Effector CD4-positive, alpha-beta T cell (primary cell): Measurements from ENCODE around the gene LEF1.

Source experiments
- DNase-seq: peaks from one replicate; pipeline ENCODE4 v3.0.0-alpha.2; 2020
- total RNA-seq: gene quantifications from one replicate; lab custom pipeline; 2026; lab: John Stamatoyannopoulos, UW

Gene LEF1
- 773 reads per million, percentile 99 among the genes with 10 or more reads in this experiment for total RNA-seq

GRCh38 chr4:108168671-108169523 is at the start of gene LEF1:
LEF1 (minus strand) TSS chr4:108168932; CDS start chr4:108167767, 1,165 bp downstream.
- DNase-seq = peak; percentile 64

GRCh38 chr4:108216510-108216909 is 47.8 kb upstream of the LEF1 start:
- no peak for DNase-seq

- no peak for DNase-seq
These were observed 46.3 kb upstream of the LEF1 start for GRCh38 chr4:108215055-108215454.

DNA sequence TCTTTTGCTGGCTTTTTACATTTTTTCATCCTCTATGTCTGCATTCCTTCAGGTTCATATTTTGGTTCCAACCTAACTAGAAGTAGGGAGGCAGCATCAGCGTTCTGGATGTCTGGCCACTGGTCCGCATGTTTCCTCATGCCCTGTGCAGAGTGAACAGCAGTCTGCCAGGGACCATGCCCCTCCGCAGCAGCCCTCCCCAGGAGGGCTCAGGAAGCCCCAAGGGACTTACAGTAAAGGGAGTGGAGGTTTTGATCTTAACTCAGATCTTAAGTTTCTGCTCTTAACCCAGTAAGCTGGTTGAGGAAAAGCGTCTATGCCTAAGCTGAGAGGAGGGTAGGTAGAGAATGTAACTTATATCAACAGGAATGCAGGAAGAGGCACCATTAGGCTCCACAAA is 45.0 kb upstream of the LEF1 start:
- no peak for DNase-seq

DNA sequence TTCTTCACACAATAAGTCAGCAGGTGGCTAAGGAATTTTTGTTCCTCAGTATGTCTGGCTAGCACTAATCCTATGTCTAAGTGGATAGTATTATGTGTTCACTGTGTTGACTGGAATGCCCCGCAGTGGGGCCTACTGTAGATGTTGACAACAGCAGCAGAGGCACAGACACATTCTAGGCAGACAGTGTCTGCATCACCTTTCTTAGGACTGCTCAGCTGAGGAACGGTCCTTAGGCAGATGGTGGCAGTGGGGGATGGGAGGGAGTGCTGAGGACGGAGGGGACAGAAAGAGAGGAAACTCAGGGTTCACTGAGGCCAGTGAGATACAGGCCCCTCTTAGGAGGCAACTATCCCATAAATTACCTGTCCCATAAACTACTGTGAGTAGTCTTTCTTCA is 44.6 kb upstream of the LEF1 start:
- no peak for DNase-seq

GRCh38 chr4:108210989-108211835 is 42.5 kb upstream of the LEF1 start:
- no peak for DNase-seq

GRCh38 chr4:108209489-108209888 is 40.8 kb upstream of the LEF1 start:
- no peak for DNase-seq

- DNase-seq = no peak
These were observed 37.1 kb upstream of the LEF1 start for GRCh38 chr4:108205859-108206258.

DNA sequence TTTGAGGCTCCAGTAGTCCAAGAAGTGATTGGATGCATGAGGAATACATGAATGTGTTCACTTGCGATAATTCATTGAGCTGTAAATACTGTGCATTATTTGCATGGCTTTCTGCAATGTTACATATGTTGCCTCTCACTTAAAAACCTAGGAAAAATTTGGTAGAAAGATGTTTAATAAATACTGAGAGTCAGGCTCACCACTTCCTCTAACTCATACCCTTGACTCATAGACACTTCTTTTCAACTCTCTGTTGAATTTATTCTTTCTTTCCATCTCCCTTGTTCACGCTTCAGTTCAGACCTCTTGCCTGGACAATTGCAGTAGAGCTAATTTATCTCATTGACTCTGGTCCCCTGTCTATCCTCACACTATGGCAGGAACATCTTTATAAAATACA is 35.8 kb upstream of the LEF1 start:
- DNase-seq = no peak

GRCh38 chr4:108203377-108203776 is 34.6 kb upstream of the LEF1 start:
- DNase-seq = no peak

- DNase-seq = no peak
These were observed 33.0 kb upstream of the LEF1 start for GRCh38 chr4:108201774-108202173.

DNA sequence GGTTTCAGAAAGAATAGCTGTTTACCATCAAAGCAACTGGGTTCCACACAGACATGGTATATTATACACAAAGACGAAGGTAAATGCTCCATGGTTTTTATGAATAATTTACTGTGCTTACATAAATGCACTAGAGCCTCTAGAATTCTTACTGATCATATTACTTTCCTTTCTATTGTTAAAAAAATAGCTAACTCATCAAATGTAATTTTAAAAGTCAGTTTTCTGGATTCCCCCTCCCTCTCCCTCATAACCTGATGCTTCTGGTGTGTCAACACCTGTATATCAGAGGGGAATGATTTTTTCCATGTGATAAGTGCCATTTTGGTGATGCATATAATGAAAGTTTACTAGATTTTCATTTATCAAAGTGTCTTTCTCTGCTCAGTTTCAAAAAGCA is 31.1 kb upstream of the LEF1 start:
- no peak for DNase-seq

- no peak for DNase-seq
These were observed 25.3 kb upstream of the LEF1 start for GRCh38 chr4:108193886-108194672.

- DNase-seq = no peak
These were observed 24.2 kb upstream of the LEF1 start for GRCh38 chr4:108192935-108193334.

- no peak for DNase-seq
These were observed 23.3 kb upstream of the LEF1 start for GRCh38 chr4:108192056-108192455.

DNA sequence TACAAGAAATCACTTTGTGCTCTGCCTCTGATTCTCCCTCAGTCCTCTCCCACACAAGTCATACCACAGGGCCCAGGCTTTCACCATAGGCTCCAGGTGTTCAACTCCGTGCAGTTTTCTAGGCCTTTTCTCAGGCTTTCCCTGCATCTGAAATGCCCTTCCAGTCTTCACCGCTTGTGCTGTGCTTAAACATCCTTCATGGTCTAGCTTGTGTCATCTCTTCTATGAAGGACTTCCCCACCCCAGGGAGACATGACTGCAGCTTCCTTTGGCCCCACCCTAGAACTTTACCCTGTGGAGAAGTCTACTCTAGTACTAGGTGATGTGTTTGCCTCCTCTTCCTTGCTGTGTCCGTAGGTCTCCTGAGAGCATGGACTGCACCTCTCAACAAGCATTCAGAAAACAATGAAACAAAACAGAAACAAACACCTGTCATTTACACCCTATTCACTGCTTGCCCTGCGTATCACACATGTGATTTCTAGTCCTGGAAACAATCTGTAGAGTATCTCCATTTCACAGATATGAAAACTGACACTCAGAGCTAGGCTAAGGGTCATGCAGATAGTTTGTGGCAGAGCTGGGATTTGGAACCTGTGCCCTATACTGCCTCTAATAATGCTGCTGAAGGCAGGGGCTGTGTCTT is 22.7 kb upstream of the LEF1 start:
- DNase-seq = no peak

DNA sequence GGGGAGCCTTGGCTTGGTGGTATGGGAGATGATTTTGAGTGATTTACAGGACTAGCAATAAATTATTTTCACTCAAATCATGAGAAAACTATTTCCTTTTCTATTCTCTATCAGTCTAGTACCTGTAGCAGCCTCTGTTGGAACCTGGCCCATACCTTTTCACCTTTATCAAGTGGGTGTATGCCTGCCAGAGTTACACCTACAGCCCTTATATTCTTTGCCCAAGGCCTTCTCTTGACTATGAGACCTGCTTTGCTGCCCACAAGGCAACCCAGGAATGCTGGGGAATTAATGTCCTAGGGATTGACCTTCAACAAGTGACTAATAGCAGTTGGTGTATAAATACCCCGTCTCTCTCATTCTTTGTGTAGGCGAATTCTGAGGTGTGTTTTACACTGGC is 20.0 kb upstream of the LEF1 start:
- DNase-seq = no peak

DNA sequence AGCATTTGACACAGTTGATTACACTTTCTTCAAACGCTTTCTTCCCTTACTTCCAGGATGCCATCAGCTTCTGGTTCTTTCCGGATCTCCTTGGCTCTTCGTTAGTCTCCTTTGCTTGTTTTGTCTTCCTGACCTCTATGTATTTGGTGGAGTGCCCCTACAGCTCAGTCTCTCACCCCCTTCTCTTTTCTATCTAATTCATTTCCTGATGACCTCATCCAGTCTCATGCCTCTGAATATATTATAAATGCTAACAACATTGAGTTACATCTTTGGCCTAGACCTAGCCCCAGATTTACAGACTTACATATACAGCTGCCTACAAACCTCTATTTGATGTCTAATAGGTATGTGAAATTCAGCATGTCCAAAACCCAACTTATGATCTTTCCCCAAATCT is 16.5 kb upstream of the LEF1 start:
- no peak for DNase-seq

DNA sequence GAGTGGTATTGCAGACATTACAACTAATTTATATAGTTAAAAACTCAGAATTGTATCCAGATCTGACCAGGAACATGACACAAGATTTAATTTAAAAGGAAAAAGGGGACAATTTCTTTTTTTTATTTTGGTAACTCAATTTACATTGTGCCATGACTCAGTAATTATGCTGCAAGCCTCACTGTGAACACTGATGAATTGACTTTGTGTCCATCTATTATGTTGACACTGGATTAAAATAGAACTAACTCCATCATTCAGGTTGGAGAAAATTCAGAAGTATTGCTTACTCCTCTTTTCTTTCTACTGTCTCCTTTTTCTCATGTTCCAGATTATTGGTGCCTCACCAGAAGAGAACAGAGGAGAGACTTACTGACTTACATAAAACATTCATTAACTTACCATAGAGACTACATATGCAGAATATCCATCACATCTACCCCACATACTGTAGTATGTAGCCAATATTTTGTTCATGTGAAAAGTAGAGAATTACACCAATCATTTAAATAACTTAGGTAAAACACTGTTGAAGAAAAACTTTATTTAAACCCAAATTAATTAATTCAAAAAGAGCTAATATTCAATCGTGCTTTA is 15.8 kb upstream of the LEF1 start:
- no peak for DNase-seq

GRCh38 chr4:108181704-108182103 is 13.0 kb upstream of the LEF1 start:
- no peak for DNase-seq

GRCh38 chr4:108180513-108180912 is 11.8 kb upstream of the LEF1 start:
- DNase-seq = no peak

- no peak for DNase-seq
These were observed 7.2 kb upstream of the LEF1 start for GRCh38 chr4:108175966-108176365.
